Measurements from ENCODE around the gene GLRA3.

DNA sequence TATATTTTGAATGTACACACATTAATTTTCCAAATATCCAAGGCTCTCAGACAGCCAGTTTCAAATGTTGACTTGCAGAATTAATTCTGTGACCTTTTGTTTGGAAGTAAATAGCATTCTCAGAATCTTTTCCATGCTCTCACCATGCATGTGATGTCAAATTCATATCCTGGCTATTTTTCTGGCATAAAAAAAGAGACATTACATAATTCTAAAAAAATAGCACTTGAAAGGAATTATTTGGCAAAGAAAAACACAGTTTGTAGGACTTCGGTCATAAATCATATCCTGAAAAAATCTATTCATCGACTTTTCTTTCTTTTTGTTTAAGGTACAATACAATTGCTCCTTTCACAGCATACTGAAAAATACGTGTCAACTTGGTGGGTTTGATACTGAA lies 111.2 kb downstream of the GLRA3 start:
- TF ChIP-seq CTCF (optimal IDR thresholded peaks at IDR 0.05 in 1 of 3, IDR thresholded peaks at IDR 0.05 in 1 of 3, conservative IDR thresholded peaks at IDR 0.05 in 1 of 3; ENCODE audit: extremely low read depth in 1 of 3, insufficient read depth in 2 of 3, low read length in 3 of 3) (no peak), EZH2 (IDR thresholded peaks at IDR 0.05; ENCODE audit: low read length) (no peak)
